Activated CD8-positive, alpha-beta memory T cell treated with anti-CD3 and anti-CD28 coated beads, Interleukin-2, amount 50 U/mL, for 24 hours (primary cell): Measurements from ENCODE around the gene RYR2.

Experiments
- DNase-seq: peaks from one replicate; pipeline ENCODE4 v3.0.0-alpha.2; 2020; ENCODE audit errors: extremely low read depth

Gene RYR2

GRCh38 chr1:237041795-237042525, at the start of gene RYR2:
Gene RYR2, plus strand, starts transcription at chr1:237042184. Its CDS starts 338 bp downstream, at chr1:237042522.
- no peak for DNase-seq

GRCh38 chr1:236992449-236992848, 49.5 kb upstream of the RYR2 start:
- no peak for DNase-seq

DNA sequence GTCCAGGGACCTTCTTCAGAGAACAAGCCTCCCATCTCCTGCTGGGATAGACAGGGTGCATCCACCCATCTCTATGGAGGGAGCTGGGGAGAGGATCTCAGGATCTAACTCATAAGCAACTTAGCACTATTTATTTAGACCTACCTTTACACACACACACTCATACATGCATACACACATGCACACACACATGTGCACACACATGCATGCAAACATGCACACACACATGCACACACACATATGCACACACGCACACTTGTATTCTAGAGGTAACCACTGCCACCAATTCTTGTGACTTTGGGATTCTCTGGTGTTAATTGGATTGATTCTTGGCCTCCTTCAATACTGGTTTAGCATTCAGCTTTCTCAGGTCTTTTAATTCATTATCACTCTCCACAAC, 47.5 kb upstream of the RYR2 start:
- no peak for DNase-seq

GRCh38 chr1:236997361-236997760, 44.6 kb upstream of the RYR2 start:
- no peak for DNase-seq

DNA sequence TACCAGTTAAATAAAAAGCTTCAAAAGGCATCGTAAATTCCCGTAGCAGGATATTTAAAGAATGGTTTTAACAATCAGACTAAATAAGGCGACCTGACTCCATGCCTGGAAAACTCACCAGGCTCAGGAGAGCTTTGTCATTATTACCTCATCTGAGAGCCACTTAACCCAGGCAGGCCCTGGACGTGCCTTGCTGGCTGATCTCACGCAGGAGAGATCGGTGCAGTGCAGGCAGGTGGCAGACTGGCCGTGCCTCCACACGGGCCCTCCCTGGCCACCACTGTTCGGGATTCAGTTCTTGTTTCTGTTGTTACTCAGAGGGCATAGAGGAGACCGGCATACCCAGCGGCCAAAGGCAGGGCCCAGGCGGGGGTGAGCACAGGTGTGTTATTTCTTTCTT, 44.1 kb upstream of the RYR2 start:
- no peak for DNase-seq

DNA sequence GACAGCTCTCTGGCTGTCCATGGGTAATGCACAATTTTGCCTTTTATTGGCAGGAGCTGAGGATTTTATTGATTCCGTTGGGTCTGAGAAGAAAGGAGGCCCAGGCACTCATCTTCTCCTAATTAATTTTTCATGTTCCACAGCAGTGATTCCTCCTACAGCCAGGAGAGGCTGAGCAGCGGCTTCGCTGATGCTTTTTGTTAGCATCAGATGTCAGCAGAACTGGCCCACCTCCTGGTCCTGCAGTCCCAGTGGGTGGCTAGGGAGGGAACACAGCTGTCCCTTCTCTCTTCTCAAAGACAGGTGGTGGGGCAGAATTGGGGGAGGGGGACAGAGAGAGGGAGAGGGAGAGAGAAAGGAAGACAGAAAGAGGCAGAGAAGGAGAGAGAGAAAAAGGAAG, 43.4 kb upstream of the RYR2 start:
- DNase-seq, result no peak

DNA sequence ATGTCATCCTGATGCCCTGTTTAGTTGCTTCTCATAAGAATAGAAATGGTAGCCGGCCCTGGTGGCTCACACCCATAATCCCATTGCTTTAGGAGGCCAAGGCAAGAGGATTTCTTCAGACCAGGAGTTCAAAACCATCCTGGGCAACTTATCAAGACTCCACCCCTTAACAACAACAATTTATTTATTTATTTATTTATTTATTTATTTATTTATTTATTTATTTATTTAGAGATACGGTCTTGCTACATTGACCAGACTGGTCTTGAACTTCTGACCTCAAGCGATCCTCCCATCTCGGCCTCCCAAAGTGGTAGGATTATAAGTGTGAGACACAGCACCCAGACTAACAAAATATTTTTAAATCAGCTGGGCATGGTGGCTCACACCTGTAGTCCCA, 41.8 kb upstream of the RYR2 start:
- DNase-seq, result no peak

DNA sequence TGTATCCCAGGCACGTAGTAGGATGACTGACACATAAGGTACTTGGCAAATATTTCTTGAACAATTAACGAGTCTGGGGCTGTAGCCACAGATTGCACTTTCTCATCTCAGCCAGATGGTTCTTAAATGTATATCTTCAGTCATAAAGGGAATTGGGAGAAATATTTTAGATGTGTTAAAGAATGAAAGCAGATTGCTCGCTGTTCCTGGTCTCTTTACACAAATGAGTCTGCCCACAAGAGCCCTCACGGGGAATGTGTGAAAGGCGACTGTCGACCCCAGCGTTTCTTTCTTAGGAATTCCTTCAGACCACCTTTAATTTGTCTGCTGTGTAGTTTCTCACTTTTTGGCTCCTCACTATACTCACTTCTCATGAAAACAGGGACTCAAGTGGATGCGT, 38.5 kb upstream of the RYR2 start:
- no peak for DNase-seq

GRCh38 chr1:237004116-237004515, 37.9 kb upstream of the RYR2 start, which contains the start of gene MT1HL1:
Gene MT1HL1, minus strand, starts transcription at chr1:237004441. Its CDS starts 69 bp downstream, at chr1:237004372.
- DNase-seq, result no peak

DNA sequence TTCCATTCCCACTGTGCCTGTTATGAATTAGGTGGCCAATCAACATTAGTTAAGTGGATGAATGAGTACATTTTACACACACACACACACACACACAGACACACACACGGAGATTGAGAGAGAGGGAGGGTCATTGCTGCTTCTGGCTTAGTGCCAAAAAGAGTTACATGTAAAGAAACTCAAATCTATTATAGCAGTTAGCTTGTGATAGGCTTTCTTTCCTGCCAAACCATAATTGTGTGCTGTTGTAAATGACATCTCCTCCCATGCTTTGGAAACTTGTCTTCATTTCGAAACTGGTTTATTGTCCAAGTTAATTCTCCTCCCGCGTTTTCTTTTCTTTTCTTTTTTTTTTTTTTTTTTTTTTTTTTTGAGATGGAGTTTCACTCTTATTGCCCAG, 36.3 kb upstream of the RYR2 start:
- DNase-seq, result no peak

GRCh38 chr1:237007147-237007881, 34.7 kb upstream of the RYR2 start:
- no peak for DNase-seq

- no peak for DNase-seq
Observed at GRCh38 chr1:237009611-237010010, 32.4 kb upstream of the RYR2 start.

- DNase-seq, result no peak
Observed at GRCh38 chr1:237011432-237011831, 30.6 kb upstream of the RYR2 start.

GRCh38 chr1:237012361-237012760, 29.6 kb upstream of the RYR2 start:
- no peak for DNase-seq

- no peak for DNase-seq
Observed at GRCh38 chr1:237012788-237013383, 29.1 kb upstream of the RYR2 start.

DNA sequence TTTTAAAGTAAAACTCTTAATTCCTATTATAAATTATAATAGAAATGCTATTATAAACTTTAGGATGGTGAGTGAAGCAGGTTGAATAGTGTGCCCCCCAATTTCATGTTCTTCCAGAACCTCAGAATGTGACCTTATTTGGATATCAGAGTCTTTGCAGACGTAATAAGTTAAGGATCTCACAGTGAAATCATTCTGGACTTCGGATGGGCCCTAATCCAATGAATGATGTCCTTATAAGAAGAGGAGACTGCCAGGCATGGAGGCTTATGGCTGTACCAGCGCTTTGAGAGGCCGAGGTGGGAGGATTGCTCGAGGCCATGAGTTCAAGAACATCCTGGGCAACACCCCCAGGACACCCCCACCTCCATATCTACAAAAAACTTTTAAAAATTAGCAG, 28.4 kb upstream of the RYR2 start:
- DNase-seq, result no peak

DNA sequence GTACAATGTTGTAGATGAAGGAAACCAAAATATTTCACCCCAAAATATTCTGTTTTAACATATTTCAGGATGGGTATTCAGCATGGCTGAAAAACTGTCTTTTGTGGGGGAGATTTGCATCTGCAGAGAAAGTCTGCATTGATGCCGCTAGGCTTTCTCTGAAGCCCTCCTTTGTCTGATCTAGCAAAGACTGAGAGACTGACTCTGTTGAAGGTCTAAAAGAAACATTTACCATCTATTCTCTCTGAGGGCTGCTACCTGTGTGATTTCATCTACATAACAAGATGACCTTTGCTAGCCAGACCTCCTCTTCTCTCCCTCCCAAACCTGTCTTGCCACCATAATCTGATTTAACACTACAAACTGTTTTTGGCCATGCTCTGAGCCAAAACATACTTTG, 25.4 kb upstream of the RYR2 start:
- no peak for DNase-seq

- DNase-seq, result no peak
Observed at GRCh38 chr1:237018896-237019295, 23.1 kb upstream of the RYR2 start.

DNA sequence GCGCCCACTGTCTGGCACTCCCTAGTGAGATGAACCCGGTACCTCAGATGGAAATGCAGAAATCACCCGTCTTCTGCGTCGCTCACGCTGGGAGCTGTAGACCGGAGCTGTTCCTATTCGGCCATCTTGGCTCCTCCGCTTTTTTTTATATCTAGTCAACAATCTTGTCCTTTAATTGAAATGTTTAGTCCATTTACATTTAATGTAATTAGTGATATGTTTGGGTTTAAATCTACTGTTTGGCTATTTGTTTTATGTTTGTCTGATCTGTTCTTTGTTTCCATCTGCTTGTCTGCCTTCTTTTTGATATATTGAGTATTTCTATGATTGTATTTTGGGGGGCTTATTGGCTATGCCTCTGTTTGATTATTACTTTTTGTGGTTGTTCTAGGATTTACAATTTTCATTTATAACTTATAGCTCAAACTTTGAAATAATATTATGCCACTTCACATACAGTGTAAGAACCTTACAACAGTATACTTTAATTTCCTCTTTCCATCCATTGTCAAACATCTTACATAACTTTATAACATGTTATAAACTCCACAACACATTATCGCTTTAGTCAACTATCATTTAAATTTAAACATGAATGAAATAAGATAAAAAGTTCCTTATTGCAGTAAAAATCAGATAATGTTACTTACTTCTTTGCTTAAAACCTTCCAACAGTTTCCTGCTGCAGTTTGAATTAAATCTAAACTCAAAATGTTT, 16.5 kb upstream of the RYR2 start:
- no peak for DNase-seq

DNA sequence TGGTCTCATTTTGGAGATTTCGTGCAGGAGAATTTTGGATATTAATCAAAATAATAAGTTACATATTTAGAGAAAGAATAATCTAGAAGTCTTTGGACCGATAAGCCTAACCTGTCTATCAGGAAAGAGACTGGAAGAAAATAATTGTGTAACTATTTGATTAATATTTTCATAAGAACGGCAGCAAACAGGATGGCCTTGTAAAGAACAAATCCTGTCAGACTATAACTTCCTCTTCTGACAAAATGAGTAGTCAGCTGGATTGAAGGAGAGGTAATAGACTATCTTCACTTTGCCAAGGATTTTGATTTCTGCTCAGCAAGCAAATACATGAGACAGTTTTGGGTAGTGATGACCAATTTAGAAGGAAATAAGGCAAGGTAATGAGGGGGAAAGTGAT, 12.7 kb upstream of the RYR2 start:
- no peak for DNase-seq

DNA sequence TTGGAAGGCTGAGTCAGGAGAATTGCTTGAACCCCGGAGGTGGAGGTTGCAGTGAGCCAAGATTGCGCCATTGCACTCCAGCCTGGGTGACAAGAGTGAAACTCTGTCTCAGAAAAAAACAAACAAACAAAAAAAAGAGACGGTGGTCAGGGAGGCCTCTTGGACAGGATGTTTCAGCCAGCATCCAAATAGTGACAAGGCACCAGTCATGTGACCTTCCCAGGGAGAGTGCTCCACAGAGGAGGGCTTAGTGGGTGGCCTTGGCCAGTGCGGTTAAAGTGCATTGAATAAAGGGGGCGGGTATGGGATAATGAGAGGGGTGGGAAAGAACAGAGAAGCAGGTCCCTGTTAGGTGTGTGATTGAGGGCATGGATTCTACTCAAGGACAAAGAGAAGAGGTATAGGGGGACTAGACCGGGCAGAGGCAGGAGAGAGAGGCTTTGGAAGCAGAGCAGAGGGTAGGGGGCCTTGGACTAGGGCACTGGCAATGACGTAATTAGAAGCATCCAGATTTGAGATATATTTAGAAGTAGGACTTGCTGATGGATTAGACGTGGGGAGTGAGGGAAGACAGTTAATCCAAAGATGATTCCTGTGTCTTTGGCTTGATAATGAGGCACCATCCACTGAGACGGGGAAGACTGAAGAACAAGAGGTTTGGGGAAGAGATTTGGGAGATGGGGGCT, 12.0 kb upstream of the RYR2 start:
- DNase-seq, result no peak

DNA sequence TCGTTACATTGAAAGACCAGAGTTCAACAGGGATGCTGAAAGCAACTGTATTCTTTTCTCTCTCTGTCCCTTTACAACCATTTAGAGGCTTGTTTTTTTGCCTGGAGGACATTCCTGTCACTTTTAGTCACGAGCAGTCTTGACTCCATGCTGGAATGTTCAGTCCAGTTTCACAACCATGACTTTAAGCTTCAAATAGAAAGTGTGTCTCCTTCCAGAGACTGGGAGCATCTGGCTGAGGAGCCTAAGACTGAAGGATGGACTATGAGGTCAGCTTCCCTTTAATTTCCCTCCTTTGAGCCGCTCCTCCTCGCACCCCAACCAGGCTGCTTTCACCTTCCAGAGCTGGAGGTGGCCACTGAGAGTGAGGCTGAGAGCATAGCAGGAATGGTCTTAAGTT, 10.5 kb upstream of the RYR2 start:
- DNase-seq, result no peak
